Peyer's patch (tissue), 4 donors: ENCODE measurements around the gene ITGA7.

Source experiments
- CTCF ChIP-seq, 6 experiments: fragments of 450-650 bp in 4 of 6; fragments of 200-600 bp in 2 of 6; sonication (generic) in 1 of 6; IDR thresholded peaks; one replicate each; pipeline ENCODE4 v1.5.1; 2017 to 2019; ENCODE audit warnings: antibody characterized with exemption in 6 of 6, mild to moderate bottlenecking in 3 of 6, moderate library complexity in 1 of 6
- POLR2A ChIP-seq, 2 donors: fragments of 450-650 bp; IDR thresholded peaks; one replicate each; pipeline ENCODE4 v1.5.1; 2017; ENCODE audit warnings: antibody characterized with exemption in 2 of 2, mild to moderate bottlenecking in 2 of 2, moderate library complexity in 2 of 2

- TF ChIP-seq CTCF (IDR thresholded peaks at IDR 0.05) (no peak), POLR2A (IDR thresholded peaks at IDR 0.05) (peak; percentile 46 to 76)
Observed at GRCh38 chr12:55728939-55729818, 21.5 kb upstream of the ITGA7 start, which contains the start of gene CD63.
